ENCODE data around the gene MYO15B.

DNA sequence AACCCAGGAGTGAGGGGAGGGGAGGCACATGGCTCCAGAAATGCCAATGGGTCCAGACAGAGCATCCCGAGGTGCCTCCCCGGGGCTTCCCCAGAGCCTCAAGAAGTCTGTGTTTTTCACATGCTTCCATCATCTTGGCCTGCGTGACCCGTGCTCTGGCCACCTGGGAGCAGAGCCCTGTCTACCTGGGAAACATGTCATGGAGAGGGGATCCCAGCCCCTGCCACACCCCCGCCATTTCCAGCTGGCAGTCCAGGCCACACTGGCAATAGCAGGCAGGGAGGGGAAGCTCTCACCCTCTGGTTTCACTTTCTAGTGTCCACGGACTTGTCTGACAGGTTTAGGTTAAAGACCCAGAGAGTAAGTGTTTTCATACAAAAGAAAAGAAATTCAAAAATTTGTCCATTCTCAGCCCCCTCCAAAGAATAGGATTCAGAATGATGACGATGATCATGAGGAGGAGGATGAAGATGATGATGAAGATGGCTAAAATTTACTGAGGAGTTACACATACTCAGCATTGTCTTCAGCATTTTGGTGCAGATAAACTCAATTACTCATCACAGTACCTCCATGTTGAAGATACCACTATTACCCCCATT lies 54.7 kb downstream of the MYO15B start:
- TF ChIP-seq, protein P1, sequence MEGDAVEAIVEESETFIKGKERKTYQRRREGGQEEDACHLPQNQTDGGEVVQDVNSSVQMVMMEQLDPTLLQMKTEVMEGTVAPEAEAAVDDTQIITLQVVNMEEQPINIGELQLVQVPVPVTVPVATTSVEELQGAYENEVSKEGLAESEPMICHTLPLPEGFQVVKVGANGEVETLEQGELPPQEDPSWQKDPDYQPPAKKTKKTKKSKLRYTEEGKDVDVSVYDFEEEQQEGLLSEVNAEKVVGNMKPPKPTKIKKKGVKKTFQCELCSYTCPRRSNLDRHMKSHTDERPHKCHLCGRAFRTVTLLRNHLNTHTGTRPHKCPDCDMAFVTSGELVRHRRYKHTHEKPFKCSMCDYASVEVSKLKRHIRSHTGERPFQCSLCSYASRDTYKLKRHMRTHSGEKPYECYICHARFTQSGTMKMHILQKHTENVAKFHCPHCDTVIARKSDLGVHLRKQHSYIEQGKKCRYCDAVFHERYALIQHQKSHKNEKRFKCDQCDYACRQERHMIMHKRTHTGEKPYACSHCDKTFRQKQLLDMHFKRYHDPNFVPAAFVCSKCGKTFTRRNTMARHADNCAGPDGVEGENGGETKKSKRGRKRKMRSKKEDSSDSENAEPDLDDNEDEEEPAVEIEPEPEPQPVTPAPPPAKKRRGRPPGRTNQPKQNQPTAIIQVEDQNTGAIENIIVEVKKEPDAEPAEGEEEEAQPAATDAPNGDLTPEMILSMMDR (IDR thresholded peaks at IDR 0.05 in 2 of 3, conservative IDR thresholded peaks at IDR 0.05 in 1 of 3; ENCODE audit: borderline replicate concordance in 1 of 3, insufficient read depth in 1 of 3, low read depth in 2 of 3, low read length in 2 of 3), result no peak
- no peak for TF ChIP-seq EZH2 (IDR thresholded peaks at IDR 0.05)
- TF ChIP-seq POLR2A (IDR thresholded peaks at IDR 0.05; ENCODE audit: borderline replicate concordance, extremely low read depth, insufficient read depth, insufficient read length), result no peak
- TF ChIP-seq, protein P2, sequence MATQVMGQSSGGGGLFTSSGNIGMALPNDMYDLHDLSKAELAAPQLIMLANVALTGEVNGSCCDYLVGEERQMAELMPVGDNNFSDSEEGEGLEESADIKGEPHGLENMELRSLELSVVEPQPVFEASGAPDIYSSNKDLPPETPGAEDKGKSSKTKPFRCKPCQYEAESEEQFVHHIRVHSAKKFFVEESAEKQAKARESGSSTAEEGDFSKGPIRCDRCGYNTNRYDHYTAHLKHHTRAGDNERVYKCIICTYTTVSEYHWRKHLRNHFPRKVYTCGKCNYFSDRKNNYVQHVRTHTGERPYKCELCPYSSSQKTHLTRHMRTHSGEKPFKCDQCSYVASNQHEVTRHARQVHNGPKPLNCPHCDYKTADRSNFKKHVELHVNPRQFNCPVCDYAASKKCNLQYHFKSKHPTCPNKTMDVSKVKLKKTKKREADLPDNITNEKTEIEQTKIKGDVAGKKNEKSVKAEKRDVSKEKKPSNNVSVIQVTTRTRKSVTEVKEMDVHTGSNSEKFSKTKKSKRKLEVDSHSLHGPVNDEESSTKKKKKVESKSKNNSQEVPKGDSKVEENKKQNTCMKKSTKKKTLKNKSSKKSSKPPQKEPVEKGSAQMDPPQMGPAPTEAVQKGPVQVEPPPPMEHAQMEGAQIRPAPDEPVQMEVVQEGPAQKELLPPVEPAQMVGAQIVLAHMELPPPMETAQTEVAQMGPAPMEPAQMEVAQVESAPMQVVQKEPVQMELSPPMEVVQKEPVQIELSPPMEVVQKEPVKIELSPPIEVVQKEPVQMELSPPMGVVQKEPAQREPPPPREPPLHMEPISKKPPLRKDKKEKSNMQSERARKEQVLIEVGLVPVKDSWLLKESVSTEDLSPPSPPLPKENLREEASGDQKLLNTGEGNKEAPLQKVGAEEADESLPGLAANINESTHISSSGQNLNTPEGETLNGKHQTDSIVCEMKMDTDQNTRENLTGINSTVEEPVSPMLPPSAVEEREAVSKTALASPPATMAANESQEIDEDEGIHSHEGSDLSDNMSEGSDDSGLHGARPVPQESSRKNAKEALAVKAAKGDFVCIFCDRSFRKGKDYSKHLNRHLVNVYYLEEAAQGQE (IDR thresholded peaks at IDR 0.05; ENCODE audit: low read depth), result no peak
- TF ChIP-seq ZFX (IDR thresholded peaks at IDR 0.05), result no peak
- TF ChIP-seq, protein P3, sequence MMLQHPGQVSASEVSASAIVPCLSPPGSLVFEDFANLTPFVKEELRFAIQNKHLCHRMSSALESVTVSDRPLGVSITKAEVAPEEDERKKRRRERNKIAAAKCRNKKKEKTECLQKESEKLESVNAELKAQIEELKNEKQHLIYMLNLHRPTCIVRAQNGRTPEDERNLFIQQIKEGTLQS (IDR thresholded peaks at IDR 0.05), result no peak
- TF ChIP-seq RAD21 (IDR thresholded peaks at IDR 0.05; ENCODE audit: low read depth), result no peak
- no peak for TF ChIP-seq ELF1 (IDR thresholded peaks at IDR 0.05; ENCODE audit: borderline replicate concordance, low read depth)
- TF ChIP-seq, protein P4, sequence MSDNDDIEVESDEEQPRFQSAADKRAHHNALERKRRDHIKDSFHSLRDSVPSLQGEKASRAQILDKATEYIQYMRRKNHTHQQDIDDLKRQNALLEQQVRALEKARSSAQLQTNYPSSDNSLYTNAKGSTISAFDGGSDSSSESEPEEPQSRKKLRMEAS (IDR thresholded peaks at IDR 0.05), result no peak
- TF ChIP-seq YY1 (IDR thresholded peaks at IDR 0.05; ENCODE audit: extremely low read depth, insufficient replicate concordance, low read depth, low read length), result no peak
- TF ChIP-seq EGR1 (IDR thresholded peaks at IDR 0.05; ENCODE audit: low read depth), result no peak
- TF ChIP-seq CEBPB (IDR thresholded peaks at IDR 0.05; ENCODE audit: low read depth), result no peak

Data from HCT116 (cell line).